ENCODE data around the gene SAMD3. TPM values are rescaled to one million over a fixed set of nuclear protein-coding genes. Genes with fewer than 3 reads are reported as not detected.

The SAMD3 gene
- total and polyA plus RNA-seq, 2 of the 13 experiments (the other 11 are each of a cell fraction or from before 2014, with no cell fraction given): not detected

GRCh38 chr6:130203370-130203769 lies 19.4 kb downstream of the SAMD3 start:
- ChIA-PET CTCF (ENCODE audit: low intra/inter-chr PET ratio, low total read pairs) (no interaction called here), POLR2A (no interaction called here)
- TF ChIP-seq HMG20B (CRISPR knock-in tag; conservative IDR thresholded peaks at IDR 0.05): no peak
- no peak for TF ChIP-seq SNRNP70 (IDR thresholded peaks at IDR 0.05; ENCODE audit: low read depth, low read length)
- Histone ChIP-seq H3K9me3 (ENCODE audit: low read length) (no peaks in the 10 kb centered on the region), H3K9ac (ENCODE audit: insufficient read depth, low read depth, low read length) (no peak overlapping the region), H3K79me2 (ENCODE audit: insufficient read depth, low read length) (no peaks in the 10 kb centered on the region), H3K36me3 (replicated peaks in 1 of 2; ENCODE audit: control insufficient read depth in 1 of 2, insufficient read depth in 2 of 2, low read length in 2 of 2) (no peaks in the 10 kb centered on the region), H4K20me1 (ENCODE audit: insufficient read depth, low read length) (no peaks in the 10 kb centered on the region), H3K27me3 (ENCODE audit: control insufficient read depth in 1 of 2, insufficient read depth in 2 of 2, low read length in 2 of 2) (peaks cover 1 to 3% of the 10 kb centered on the region in 2 experiments; a peak in 2 of 5 replicates), H3K4me1 (ENCODE audit: insufficient read depth, low read length) (no peaks in the 10 kb centered on the region), H2AFZ (ENCODE audit: low read length) (no peak overlapping the region), H3K27ac (ENCODE audit: extremely low read length, insufficient read depth, low read length) (no peak overlapping the region), H3K4me3 (replicated peaks in 1 of 3; ENCODE audit: insufficient read depth in 1 of 3, low read depth in 2 of 3, low read length in 3 of 3) (no peak overlapping the region), H3K4me2 (ENCODE audit: low read depth, low read length) (no peak overlapping the region)
- in situ Hi-C loops (cut with HindIII; ENCODE audit: extremely low pct_ligation_motif_present, low pct_unique_long_range_greater_than_20kb) (no loop called here), intact Hi-C loops (cut with micrococcal nuclease; ENCODE audit: unreplicated experiment) (no loop called here)
- FAIRE-seq: no peak
- no peak for DNase-seq (ENCODE audit: low spot score)
- WGBS (ENCODE audit: low lambda C conversion rate): 8% methylated on average over 1 of the region's 1 CpG
- no peak for ATAC-seq
- no TSS peak for BruUV-seq (replicated peaks)

GRCh38 chr6:130202782-130203181 lies 20.0 kb downstream of the SAMD3 start:
- no peak for FAIRE-seq

More at GRCh38 chr6:130202782-130203181, 20.0 kb downstream of the SAMD3 start:
- Histone ChIP-seq H3K27me3 (ENCODE audit: control insufficient read depth in 1 of 2, insufficient read depth in 2 of 2, low read length in 2 of 2) (peaks cover 1 to 3% of the 10 kb centered on the region in 2 experiments; a peak in 2 of 5 replicates), H4K20me1 (ENCODE audit: insufficient read depth, low read length) (no peaks in the 10 kb centered on the region), H3K79me2 (ENCODE audit: insufficient read depth, low read length) (no peaks in the 10 kb centered on the region), H3K27ac (ENCODE audit: extremely low read length, insufficient read depth, low read length) (no peak overlapping the region), H3K4me3 (replicated peaks in 1 of 3; ENCODE audit: insufficient read depth in 1 of 3, low read depth in 2 of 3, low read length in 3 of 3) (no peak overlapping the region), H3K36me3 (replicated peaks in 1 of 2; ENCODE audit: control insufficient read depth in 1 of 2, insufficient read depth in 2 of 2, low read length in 2 of 2) (no peaks in the 10 kb centered on the region), H3K9me3 (ENCODE audit: low read length) (no peaks in the 10 kb centered on the region), H3K4me1 (ENCODE audit: insufficient read depth, low read length) (no peaks in the 10 kb centered on the region), H2AFZ (ENCODE audit: low read length) (no peak overlapping the region), H3K9ac (ENCODE audit: insufficient read depth, low read depth, low read length) (no peak overlapping the region), H3K4me2 (ENCODE audit: low read depth, low read length) (no peak overlapping the region)
- WGBS (ENCODE audit: low lambda C conversion rate): 10% methylated on average over 6 of the region's 6 CpGs
- TF ChIP-seq ZNF10 (CRISPR knock-in tag; IDR thresholded peaks at IDR 0.05; ENCODE audit: borderline replicate concordance, low read depth): no peak
- no peak for TF ChIP-seq ZNF3 (CRISPR knock-in tag; IDR thresholded peaks at IDR 0.05)
- no peak for TF ChIP-seq SNAPC5 (CRISPR knock-in tag; IDR thresholded peaks at IDR 0.05; ENCODE audit: borderline replicate concordance)
- TF ChIP-seq ELF1 (CRISPR knock-in tag; IDR thresholded peaks at IDR 0.05): no peak
- TF ChIP-seq ZMYM3 (CRISPR knock-in tag; IDR thresholded peaks at IDR 0.05): no peak
- TF ChIP-seq ZNF576 (CRISPR knock-in tag; IDR thresholded peaks at IDR 0.05): no peak
- no peak for TF ChIP-seq FOXP1 (IDR thresholded peaks at IDR 0.05)
- TF ChIP-seq FOXP1 (CRISPR knock-in tag; IDR thresholded peaks at IDR 0.05): no peak
- TF ChIP-seq CTCF (CRISPR knock-in tag; IDR thresholded peaks at IDR 0.05): no peak
- no peak for TF ChIP-seq CEBPB (IDR thresholded peaks at IDR 0.05; ENCODE audit: borderline replicate concordance, low read depth, low read length)
- no peak for TF ChIP-seq MED8 (CRISPR knock-in tag; IDR thresholded peaks at IDR 0.05; ENCODE audit: insufficient replicate concordance)
- no peak for TF ChIP-seq TFDP1 (CRISPR knock-in tag; IDR thresholded peaks at IDR 0.05; ENCODE audit: borderline replicate concordance)
- no peak for TF ChIP-seq ZNF761 (CRISPR knock-in tag; conservative IDR thresholded peaks at IDR 0.05)
- no peak for DNase-seq (ENCODE audit: low spot score)
- CTCF ChIA-PET (ENCODE audit: low intra/inter-chr PET ratio, low total read pairs): no interaction called here
- ATAC-seq: no peak
- in situ Hi-C loops (cut with HindIII; ENCODE audit: extremely low pct_ligation_motif_present, low pct_unique_long_range_greater_than_20kb) (no loop called here), intact Hi-C loops (cut with micrococcal nuclease; ENCODE audit: unreplicated experiment) (no loop called here)
- POLR2A ChIA-PET: no interaction called here
- BruUV-seq (replicated peaks): no TSS peak
